Stimulated activated CD8-positive, alpha-beta memory T cell treated with anti-CD3 and anti-CD28 coated beads, Interleukin-12 subunit alpha, Interleukin-12 subunit beta, amount 100 ng/mL, for 24 hours (primary cell): Measurements from ENCODE around the gene TLDC2.

Source experiments
- DNase-seq: peaks from one replicate; pipeline ENCODE4 v3.0.0-alpha.2; 2020; ENCODE audit errors: extremely low read depth

TLDC2 gene

DNA sequence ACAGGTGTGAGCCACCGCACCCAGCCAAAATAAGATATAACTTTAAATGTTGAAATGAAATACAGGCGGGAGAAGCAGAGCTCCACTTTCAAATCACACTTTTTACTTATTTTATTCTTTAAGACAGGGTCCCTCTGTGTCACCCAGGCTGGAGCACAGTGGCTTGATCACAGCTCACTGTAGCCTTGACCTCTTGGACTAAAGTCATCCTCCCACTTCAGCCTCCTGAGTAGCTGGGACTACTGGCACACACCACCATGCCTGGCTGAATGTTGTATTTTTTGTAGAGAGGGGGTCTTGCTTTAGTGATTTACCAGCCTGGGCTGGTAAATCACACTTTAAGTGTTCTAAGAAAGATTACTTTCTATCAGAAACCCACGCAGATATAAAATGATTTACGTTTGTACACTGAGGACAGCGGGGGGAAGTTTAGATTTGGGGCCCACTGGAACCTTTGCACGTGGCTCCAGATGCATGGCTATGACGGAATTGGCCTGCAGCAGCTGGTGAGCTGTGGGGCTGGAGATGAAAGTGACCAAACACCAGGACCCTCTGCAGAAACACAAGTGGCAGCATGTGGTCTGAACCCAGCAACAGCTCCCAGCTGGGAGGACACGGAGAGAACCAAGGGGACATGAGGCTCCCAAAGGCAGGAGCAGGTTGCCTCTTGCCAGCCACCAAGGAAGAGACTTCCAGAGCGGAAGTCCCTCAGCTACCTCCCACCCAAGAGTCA lies 26.4 kb upstream of the TLDC2 start:
- no peak for DNase-seq

DNA sequence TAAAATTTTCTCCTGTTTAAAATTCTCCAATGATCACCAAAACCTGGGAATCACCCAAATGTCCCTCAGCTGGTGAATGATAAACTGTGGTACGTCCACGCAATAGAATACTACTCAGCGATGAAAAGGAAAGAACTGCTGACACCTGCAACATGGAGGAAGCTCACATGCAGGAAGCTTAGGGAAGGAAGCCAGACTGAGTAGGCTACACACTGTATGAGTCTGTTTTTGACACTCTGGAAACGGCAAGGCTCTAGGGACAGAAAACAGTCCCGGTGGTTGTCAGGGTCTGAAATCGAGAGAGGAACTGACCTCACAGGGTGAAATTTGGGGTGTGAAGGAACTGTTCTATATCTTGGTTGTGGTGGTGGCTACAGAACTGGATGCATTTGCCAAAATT lies 25.2 kb upstream of the TLDC2 start:
- no peak for DNase-seq

DNA sequence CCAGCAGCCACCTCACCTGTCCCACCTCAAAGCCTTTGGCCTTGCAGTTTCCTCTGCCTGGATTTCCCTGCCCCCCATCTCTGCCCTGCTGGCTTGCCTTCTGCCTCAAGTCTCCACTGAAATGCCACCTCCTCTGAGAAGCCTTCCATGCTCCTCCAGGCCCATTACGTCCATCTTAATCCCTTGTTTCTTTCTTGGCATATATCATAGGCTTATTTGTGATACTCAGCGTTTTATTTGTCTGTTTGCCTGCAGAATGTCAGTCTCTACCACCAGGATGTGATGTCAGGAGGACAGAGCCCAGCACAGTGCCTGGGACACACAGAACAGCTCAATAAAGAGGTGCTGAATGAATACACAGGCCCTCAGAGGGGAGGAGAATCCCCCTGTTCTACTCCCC lies 24.4 kb upstream of the TLDC2 start:
- DNase-seq: no peak

DNA sequence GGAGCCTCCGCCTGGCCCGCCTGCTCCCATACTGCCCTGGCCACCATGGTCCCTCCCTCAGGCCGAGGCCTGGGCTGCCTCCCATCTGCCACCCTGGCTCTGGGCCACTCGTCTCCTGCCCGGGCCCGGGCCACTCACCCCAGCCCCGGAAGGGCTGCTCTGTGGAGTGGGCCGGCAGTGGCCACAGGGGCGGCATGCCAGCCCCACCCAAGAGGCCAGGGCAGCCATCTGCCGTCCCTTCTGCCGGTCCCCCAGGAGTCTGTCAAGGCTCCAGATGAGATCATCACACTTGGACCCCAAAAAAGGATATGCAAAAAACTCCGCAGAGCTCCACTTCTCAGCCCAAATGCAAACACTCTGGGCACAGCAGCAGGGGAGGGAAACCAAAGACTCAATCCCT lies 23.8 kb upstream of the TLDC2 start:
- no peak for DNase-seq

DNA sequence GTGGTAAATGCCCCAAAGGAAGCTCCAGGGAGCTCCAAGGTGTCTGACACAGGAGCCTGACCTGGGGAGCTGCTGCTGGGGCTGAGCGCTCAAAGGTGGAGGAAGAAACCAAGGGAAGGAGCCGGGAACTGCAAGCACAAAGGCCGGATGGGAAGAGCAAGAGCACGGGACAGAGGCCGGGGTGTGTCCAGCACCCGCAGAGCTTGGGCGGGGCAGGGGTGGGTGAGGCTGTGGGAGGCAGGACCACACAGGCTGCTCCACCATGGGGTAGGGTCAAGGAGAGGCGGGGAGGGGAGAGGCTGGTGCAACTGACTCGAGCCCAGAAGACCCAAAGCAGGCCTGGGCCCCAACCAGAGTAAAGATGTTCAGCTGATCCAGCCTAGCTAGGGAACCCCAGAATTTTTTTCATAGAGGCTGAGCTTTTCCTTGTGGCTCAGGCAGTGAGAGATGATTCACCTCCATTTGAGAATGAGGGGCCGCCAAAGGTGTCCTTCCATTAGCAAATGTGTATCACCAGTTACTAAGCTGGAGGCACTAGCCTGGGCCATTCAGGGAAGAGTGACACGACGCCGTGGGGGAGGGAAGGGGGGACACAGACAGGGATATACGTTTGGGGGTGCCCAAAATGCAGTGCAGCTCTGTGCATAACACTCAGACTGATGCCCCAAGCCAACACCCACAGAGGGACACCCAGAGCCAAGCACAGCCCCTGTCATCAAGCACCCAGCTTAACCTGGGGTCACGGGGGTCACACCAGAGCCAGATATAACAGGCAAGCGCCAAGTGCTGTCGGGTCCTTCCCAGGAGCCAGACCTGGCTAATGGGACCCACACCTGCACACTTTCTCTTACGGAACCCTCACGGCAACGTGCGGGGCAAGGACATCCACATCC lies 21.3 kb upstream of the TLDC2 start:
- DNase-seq: no peak

DNA sequence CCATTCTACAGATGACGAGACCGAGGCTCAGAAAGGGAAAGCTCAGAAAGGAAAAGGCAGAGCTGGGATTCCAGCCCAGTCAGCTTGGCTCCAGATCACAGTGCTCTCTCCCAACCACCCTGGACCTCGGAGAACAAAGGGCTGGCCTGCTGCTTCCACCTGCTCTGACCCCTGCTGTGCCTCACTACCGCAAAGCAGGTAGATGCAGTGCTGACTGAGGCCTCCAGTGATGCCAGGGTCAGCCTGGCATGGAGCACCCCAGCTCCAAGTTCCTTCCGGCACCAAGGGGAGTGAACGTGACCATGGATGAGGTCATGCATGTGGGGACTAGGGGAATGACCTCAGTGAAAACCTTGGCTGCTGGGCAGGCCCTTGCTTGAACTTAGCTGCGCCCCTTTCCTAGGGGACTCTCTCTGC lies 20.7 kb upstream of the TLDC2 start:
- no peak for DNase-seq

DNA sequence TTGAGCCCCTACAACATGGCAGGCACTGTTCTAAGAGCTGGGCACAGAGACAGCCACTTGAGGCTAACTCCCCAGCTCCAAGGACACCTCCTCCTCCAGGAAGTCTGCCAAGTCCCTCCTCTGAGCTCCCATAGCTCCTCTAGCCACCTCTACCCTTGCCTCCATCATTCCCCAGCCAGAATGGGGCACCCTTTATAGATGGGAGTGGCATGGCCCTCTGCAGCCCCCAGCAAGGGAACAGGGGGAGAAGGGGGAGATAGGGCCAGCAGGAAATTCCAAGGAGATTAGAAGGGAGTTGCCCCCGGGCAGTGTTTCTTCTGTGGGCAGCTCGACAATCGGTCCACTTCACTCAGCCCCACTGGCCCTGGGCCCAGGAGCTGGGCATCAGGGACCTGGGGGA lies 19.7 kb upstream of the TLDC2 start:
- no peak for DNase-seq

DNA sequence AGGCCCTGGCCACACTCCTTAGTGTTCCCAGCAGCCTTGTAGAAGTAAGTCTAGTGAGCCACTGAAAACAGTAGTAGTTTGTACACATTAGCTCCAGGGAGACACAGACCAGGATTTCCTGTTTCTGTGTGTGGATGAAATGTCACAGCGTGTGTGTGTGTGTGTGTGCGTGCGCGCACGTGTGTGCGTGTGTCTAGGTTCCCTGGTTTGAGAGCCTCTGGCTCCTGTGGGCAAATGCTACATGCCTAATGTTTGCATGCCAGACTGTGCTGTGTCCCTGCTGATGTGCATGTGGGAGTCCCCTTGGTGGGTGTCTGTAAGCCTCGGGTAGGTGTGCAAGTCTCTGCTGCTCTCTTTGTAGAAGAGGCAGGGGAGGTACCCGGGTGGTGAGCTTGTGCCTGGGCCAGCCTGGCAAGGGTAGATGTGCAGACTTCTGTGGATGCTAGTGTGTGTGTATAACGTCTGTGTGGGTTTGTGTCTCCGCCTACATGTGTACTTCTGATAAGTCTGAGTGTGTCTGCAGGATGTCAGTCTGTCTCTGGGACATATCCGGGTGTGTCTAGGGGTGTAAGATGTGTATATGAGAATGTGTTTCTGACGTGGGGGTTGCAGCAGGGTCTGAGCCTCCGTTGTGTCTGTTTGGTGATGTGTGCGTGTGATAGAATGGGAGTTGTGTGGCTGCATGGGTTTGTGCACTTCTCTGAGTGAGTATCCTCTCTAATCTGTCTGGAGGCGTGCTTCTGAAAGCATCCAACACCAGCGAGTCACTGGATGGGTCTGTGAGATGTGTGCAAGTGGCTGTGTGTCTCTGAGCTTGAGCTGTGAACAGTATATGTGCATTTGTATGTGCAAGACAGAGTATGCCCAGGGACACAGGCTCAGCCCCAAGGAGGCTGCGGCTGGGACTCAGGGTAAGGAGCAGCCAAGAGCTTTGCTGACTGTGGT lies 19.0 kb upstream of the TLDC2 start:
- no peak for DNase-seq

DNA sequence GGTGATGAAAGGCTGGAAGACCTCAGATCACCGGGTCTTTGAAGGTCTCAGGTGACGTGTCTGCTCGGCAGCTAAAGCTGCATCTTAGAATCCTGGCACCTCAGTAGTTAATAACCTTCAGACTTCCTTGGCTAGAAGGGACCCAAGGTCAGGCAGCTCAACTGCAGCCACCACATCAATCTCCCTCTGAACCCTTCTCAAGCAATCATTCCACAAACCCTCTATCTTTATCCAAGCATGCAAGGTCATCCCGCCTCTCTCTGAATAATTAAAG lies 16.7 kb upstream of the TLDC2 start:
- no peak for DNase-seq

DNA sequence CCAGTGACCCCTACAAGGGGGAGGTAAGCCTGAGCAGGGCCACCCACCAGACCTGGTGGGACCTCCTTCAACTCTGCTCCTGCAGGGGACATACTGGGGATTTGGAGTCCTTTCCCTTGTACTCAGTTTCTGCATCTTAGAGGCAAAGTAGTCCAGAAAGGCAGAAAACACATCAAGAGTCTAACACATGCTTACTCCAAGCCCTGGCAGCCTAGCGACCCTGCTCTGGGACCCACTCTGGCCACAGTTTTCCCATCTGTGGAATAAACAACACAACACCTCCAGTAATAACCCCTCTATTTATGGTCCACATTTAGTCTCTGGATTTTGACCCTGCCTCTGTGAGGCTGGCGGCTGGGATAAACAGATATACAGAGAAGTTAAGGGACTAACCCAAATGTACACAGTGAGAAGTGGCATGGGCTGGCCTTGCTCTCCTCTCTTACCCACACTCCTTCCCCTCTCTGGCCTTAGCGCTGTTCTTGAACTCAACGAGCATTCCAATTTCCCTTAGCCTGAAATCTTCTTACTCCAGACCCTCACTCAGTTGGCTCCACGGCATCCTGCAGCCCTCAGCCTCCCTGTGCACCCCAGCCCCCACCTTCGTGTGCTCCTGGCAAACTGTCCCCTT lies 16.1 kb upstream of the TLDC2 start:
- DNase-seq: no peak

DNA sequence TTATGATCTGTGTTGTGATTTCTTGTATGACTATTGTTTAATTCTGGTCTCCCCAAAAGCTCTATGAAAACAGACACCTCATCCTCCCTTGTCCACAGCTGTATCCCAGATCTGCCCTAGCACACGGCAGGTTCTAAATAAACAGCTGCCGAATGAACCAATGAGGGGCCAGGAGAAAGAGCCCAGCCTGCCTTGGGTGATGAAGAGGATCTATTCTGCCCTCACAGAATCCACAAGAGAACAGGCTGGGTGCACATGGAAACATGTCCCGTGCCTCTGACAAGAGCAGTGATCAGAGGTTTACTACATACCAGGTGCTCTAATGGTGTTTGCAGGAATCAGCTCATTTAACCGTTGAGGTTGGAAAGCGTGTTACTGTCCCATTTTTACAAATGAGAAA lies 15.6 kb upstream of the TLDC2 start:
- DNase-seq: no peak

DNA sequence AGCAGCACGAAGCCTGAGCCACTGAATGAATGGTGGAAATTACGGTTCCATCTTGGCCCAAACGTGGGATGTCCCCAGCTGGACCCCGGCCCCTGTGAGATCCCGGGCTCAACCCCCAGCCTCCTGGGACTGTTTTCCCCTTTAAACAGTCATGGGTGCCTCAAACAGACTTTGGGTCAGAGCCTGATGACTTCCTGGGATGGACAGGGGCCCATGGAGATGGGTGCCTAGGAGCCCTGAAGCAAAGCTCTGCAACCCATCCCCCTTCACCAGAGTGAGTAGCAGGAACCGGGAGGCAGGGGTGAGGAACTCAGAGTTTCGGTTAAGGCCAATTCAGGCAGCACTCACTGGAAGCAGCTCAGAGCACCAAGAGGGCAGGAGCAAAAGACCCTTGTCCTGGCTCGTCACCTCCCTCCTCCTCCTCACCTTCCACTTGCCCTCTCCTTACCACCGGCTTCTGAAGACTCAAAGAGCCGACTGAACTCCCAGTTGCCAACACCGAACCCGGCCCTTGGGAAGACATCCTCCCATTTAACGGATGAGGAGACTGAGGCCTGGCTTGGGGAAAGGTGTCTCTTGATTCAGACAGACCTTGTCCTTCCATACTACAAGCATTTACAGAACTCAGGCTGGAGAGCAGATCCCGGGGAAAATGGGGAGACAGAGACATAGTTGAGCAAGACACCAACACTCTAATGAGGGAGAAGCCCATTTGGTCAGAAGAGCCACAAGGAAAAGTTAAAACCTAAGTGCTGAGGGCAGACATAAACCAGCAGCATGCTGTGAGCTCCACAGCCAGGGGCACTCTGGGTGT lies 14.9 kb upstream of the TLDC2 start:
- no peak for DNase-seq

DNA sequence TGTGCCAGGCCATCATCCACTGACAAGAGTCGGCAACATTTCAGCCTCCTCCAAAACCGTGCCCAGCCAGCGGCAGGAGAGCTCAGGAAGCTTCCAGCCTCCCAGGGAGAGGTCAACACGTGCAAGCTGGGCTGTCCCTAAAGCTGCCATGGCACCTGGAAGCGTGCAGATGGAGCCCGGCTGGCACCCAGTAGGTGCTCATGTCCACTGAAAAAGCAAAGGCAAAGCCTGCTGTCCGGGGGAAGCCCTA lies 14.4 kb upstream of the TLDC2 start:
- no peak for DNase-seq

DNA sequence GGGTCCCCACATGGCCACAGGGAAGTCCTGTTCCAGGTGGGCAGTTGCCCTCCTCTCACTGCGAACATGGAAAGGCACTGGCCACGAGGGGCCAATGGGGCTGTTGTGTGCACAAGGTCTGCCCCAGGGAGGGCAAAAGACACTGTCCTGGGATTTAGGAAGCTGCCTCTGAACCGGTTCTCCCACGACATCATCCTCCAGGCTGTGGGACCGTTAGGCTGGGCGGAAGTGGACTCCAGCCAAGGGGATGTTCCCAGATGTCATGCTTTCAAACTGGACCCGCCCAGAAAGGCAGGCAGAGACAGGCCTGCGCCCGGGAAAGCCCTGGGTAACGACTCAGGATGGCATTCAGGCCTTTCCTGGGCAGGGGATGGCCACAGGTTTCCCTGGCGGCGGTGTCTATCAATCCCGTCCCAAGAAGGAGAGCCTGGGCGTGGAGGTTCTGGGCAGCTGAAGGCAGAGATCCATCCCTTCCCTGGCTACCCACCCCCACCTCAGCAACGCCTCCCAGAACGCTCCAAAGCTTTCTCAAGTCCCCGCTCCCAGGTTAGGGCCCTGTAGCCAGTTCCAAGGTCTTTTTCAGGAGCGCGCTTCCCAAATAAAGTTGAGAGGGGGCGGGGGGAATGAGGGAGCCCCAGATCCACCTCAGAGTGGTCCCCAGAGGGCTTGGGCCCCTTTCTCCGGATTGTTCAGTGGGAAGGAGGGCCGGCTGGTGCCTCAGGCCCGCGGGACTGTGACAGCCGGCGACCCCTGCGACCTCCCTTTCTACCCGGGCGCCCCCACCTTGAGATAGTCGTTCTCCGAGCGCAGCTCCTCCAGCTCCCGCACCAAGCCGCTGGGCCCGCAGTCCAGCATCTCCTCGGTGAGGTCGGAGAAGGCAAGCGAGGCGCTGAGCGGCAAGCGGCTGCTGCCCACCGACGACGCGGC lies 13.8 kb upstream of the TLDC2 start:
- DNase-seq: no peak

DNA sequence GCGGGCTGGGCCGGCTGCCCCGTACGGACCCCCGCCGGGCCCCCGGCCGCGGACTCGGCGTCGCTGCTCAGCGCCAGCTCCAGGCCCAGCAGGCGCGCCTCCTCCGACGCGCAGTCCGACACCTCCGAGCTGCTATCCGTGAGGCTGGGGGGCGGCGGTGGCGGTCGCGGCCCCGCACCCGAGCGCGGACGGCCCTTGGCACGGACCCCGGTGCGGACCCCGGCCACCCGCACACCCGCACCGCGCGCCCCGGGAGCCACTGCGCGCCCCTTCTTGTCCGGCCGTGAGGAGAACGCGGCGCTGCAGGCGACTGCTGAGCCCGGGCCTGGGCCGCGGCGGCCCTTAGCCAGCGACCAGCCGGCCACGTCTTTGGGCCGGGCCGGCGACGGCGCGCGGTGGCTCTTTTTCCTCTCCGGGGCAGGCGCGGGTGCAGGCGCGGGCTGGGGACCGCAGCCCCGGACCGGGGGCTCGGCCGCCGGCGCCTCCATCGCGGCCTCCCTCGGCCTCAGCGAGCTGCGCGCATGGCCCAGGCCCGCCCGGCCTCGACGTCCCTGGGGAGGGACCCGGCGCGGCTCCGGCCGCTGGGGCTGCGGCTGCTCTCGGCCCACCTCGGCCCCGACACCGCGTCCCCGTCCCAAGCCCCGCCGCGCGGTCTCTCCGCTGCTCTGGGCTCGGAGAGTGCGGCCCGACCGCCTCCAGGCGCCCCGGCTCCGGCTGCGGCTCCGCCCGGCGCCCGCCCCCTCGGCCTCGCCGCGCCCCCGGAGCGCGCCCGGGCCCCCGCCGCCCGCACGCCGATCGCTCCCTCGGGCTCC lies 12.9 kb upstream of the TLDC2 start:
- DNase-seq: no peak

DNA sequence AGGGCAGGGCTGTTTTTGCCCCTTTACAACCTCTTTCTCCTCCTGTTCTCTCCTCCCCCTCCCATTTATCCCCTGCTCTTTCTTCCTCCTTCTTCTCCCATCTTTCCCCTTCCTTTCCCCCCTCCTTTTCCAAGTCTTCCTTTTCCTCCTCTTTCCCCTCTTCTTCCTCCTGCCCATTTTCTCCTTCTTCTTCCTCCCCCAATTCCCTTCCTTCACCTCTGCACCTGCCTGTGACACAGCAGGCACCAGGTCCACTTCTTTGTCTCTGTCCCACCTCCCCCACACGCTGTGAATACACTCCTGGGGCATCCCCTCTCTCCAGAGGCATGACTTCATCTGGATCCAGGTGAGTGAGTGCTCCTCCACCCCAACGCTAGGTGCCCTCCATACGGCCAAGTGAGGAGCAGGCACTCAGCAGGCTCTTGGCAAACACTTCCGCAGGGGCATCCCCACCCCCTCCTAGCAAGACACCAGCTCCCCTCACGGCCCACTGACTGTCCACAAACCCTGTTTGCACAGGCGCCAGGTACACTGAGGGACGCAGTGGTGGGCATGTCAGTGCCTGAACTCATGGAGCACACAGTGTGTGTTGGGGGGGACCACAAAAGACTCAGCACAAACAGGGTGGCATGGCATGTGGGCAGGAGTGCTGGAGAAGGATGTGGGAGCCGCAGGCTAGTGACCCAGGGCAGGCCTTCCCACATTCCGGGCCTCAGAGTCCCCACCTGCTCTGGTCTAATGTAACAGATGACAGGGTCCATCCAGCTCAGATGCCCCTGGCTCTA lies 10.7 kb upstream of the TLDC2 start:
- DNase-seq: no peak

DNA sequence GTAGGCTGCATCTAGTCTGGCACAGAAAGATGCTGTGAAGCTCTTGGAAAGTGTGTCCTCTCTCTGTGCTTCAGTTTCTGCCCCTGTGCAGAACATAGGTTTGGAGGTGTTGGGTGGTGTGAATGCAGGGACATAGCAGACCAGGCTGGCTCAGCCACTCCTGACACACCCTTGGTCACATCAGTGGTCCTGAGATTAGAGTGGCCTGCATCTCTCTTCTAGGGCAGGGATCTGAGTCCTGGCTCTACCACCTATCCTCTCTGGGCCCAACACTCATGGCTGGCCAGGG lies 10.1 kb upstream of the TLDC2 start:
- no peak for DNase-seq

DNA sequence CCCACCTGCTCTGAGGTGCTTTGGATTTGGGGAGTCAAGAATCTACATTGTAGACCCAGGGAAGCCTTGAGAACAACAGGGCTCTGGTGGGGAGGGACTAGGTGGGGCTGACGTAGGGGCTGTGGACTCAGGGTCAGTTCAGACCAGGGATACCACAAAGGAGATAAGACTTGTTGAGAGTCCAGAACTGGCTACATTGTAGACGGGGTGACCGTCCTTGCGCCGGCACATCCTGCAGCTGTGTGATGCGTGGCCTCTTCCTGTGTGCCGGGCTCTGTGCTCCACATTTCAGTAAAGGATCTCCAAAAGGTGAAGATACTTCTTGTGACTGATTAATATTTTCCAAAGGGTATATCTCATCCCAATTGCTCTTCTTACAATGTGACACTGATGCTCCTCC lies 9.8 kb upstream of the TLDC2 start:
- no peak for DNase-seq
